Skin epidermis (tissue), 12 donors: ENCODE data around the gene PPP1R27.

Experiments
- H3K27ac ChIP-seq, 21 experiments: fragments of 200-600 bp; sonication (generic) in 11 of 21; one replicate each; pipeline ENCODE4 v1.5.0; 2020; ENCODE audit warnings: mild to moderate bottlenecking in 3 of 21, inconsistent platforms in 2 of 21, moderate library complexity in 2 of 21
- H3K4me3 ChIP-seq, 7 experiments: fragments of 200-600 bp; sonication (generic) in 2 of 7; one replicate each; pipeline ENCODE4 v1.5.0; 2020; ENCODE audit warnings: inconsistent platforms in 2 of 7, mild to moderate bottlenecking in 2 of 7, moderate library complexity in 1 of 7

Gene PPP1R27

DNA sequence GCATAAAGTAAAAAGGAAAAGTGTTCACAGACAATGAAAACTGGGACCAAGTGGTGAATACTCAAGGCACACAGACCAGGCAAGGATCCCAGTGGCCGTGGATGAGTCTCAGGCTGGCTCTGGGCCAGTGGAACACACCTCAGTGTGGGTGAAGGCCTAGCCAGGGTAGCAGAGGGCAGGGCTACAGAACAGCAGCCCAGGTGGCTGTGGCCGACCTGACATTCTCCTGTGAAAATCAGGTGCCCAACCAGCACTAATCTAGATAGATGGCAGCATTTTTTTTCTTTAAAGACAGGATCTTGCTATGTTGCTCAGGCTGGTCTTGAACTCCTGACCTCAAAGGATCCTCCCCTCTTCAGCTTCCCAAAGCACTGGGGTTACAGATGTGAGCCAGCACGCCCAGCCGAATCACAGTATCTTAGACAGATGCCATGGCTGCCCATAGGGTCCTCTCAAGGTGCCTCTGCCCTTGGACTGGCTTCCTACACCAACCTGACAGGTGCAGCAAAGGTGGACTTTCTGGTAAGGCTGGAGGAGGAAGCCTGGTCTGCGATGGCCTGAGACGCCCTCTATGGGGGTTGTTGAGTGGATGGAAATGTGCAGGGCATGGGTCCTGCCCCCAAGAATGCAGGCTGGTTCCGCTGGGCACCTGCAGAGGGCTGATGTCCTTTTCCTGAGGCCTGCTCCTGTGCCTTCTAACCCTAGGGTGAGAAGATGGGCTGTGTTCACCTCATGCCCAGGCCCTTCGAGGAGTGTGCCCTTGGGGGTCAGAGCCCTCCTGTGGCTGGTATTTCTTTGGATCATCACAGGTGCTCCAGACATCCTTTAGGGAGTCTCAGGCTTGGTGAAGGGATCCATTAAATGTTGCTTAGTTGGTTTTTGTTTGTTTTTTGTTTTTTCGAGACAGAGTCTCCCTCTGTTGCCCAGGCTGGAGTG is 29.3 kb upstream of the PPP1R27 start:
- Histone ChIP-seq H3K4me3 (no peak overlapping the region), H3K27ac (peak overlapping the region in 2 of 21 experiments; percentile 7 to 32)

DNA sequence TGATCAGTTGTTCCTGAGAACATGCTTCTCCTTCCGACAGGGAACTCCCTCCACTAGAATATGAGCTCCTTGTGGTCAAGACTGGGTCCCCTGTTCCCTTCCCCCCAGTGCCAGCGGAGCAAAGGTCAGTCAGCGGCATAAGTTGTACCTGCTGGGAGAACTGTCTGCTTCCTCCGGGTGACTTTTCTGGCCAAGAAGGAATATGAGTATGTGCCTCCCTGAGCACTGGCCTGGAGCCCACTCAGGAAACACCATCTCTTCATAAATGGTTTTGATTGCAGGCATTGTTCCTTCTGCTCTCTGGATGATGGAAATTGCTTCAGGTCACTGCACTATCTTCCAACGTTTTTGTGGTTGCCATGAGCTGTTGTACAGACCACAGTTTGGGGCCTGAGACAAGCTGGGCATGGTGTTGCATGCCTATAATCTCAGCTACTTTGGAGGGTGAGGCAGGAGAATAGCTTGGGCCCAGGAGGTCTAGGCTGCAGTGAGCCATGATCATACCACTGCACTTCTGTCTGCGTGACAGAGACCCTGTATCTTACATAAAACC is 28.3 kb upstream of the PPP1R27 start:
- peak overlapping the region in 2 of 21 experiments; percentile 32 to 38 for H3K27ac ChIP-seq
- no peak overlapping the region for H3K4me3 ChIP-seq

DNA sequence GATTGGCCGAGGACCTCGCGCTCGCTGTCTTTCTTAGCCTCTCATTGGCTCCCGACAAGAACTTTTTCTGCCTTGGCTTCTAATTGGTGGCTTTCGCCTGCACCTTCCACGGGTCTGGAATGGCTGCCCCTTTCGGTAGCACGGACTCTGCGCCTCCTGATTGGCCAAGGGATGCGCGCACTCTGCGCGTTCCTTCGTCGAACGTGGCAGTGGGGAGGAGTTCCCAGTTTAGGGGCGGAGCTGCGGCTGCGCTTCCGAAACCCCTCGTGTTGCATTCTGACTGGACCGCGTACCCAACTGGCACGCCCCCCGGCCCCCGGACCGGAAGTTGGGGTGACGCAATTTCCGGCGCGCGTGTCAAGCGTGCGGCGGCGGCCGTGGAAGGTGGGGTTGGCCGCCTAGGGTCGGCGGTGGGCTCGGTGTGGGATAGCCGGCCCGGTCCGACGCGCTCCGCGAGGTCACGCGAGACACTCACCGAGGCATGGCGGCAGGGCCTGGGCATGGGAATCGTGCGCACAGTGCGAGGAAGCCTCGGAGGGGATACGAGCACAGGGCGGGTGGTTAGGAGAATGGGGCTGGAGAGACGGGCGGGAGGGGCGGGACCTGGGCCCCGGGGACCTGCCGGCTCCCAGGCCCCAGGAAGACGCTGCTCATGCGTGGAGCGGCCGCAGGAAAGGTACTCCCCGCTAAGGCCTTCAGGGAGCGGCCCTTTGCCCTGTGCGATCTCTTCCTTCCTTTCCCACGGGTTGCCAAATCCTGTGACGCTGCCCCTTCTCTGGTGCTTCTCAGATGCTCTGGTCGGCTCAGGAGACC is 26.1 kb upstream of the PPP1R27 start:
- Histone ChIP-seq H3K4me3 (peak overlapping the region; percentile 52 to 97 (median 75)), H3K27ac (peak overlapping the region; percentile 83 to 99 (median 96))

DNA sequence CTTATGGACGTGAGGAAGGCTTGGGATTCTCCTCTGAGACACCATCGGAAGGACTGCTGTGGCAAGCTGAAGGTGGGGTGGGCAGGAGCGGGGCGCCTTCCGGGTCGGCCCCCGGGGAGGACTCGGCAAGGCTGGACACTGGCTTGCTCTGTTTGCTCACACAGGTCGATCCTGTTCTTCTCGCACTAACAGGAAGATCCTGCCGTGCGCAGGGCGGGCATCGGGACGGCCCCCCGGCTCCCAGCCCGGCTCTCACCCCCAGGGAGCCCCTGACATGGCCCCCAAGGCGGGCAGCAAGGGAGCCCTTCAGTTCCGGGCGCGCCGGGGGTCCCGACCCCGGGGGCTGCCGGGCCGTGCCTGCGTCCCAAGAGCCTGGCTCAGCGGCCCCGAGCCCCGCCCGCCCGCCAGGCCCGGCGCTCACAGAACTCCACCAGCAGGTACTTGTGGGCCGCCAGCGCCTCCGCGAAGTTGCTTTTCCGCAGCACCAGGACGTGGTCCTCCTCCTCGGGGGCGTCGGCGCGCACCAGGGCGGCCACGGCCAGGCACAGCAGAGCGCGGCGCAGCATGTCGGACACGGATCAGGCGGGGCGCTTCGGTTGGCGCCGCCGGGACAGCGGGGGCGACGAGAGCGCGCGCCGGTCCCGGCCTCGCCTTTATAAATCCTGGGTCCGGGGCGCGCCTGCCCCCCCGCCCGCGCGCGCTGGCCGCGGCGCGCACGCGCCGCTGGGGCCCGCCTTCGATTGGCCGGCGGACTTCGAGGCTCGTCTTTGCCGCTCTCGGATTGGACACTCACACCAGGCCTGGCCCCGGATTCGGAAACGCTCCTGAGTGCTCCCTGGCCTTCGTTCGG is 25.3 kb upstream of the PPP1R27 start, which contains the start of gene P4HB:
TSS of gene P4HB (minus strand) at position 630 of the 850 bp plus-strand sequence. CDS start at position 566, 64 bp downstream.
- peak within 1 kb of the TSS; percentile 90 to 99 (median 96) for H3K27ac ChIP-seq
- peak within 1 kb of the TSS; percentile 78 to 99 (median 97) for H3K4me3 ChIP-seq

- peak overlapping the region; percentile 79 to 99 (median 96) for H3K27ac ChIP-seq
- peak overlapping the region; percentile 78 to 99 (median 97) for H3K4me3 ChIP-seq
Observed at GRCh38 chr17:81858967-81859905, 24.4 kb upstream of the PPP1R27 start.

DNA sequence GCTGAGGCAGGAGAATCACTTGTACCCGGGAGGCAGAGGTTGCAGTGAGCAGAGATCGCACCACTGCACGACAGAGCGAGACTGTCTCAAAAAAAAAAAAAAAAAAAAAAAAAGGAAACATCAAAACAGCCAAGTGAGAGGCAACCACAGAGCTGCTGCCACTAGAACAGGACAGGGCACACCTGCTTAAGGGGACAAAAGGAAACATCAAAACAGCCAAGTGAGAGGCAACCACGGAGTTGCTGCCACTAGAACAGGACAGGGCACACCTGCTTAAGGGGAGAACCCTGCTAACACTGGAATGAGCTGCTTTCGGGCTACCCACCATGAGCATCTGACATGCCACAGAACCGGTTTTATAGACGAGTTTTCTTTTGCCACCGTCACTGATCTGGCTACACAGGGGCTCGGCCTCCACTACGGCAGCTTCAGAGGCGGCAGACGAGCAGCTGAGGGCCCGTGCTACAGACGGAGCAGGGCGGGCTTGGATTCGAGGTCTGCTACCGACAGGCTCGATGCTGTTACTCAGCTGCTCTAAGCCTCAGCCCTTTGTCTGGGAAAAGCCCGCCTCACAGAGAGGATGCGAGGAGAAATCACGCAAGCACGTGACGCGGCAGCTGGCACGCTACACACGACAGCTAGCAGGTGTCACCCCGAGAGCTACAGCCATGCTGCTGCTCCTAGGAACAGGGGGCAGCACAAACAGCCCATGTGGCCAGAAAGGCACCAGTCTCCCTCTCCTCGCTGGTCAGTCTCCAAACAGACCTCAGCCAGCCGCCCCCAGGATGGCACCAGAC is 23.5 kb upstream of the PPP1R27 start:
- Histone ChIP-seq H3K4me3 (peak overlapping the region in 6 of 7 experiments; percentile 78 to 99 (median 97)), H3K27ac (peak overlapping the region in 12 of 21 experiments; percentile 67 to 99 (median 96))

DNA sequence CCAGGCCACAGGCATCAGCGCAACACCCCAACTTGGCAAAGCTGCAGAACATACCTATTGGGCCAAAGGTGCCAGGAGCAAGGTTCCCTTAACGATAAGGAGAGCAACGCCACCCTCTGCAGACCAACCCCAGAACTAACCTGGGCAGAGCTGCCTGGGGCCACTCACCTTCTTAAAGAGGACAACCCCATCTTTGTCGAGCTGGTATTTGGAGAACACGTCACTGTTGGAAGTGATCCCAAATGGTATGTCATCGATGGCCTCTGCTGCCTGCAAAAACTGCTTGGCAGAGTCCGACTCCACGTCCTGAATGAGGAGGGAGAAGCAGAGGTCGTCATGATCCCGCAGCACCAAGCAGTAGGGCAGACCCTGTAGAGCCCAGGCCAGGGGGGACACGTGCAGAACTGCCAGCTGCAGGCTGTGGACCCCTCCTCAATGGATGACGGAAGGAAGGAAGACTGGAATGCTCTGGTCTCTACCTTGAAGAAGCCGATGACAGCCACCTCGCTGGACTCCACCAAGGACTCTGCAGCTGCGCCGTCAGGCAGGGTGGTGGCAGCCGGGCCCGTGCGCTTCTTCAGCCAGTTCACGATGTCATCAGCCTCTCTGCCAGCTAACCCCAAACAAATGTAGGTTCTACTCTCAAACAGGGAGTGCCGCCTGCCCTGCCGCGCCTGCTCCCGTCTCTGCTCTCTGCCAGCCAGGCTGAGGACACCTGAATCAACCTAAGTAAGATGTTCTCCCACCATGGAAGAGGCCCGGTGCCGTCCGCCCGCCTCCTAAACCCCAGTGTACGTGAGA is 20.3 kb upstream of the PPP1R27 start:
- Histone ChIP-seq H3K27ac (peak overlapping the region in 12 of 21 experiments; percentile 6 to 82 (median 42)), H3K4me3 (no peak overlapping the region)

- H3K27ac ChIP-seq: no peak overlapping the region
- no peak overlapping the region for H3K4me3 ChIP-seq
Observed at GRCh38 chr17:81852237-81852636, 17.4 kb upstream of the PPP1R27 start.

- H3K27ac ChIP-seq: no peak overlapping the region
- H3K4me3 ChIP-seq: no peak overlapping the region
Observed at GRCh38 chr17:81851423-81851822, 16.6 kb upstream of the PPP1R27 start.

GRCh38 chr17:81849457-81849856 is 14.6 kb upstream of the PPP1R27 start:
- H3K27ac ChIP-seq: no peak overlapping the region

DNA sequence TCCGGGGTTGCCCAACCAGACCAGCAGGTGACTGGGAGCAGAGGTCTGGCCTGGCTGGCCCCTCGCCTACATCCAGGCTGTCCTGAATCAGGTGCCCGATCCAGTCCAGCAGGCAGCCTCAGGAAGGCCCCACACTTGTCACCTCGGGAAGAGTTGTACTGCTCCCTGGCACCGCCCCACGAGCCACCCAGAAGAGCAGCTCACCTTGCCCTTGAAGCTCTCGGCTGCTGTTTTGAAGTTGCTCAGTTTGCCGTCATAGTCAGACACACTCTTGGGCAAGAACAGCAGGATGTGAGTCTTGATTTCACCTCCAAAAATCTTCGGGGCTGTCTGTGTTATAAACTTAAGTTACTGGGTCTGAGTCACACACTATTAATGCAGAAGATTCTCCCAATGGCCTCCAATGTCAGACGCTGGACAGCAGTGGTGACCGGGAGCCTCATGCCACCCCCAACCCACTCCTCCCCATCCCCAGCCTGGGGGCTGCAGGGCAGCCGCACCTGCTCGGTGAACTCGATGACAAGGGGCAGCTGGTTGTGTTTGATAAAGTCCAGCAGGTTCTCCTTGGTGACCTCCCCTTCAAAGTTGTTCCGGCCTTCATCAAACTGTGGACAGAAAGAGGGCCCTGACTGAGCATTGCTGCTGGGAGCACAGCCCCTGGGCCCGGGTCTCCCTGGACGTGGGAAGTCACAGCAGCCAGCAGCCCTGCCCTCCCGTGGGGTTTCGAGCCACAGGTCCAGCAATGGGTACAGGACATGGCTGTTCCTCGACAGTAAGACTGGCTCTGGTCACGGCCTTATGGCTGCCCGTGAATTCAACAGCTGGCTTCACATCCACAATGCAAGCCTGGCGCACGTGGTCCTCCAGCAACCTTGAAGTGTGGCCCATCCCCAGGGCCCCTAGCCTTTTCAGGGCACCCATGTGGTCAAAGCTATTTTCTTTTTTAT is 12.2 kb upstream of the PPP1R27 start:
- no peak overlapping the region for H3K27ac ChIP-seq
- no peak overlapping the region for H3K4me3 ChIP-seq

More at GRCh38 chr17:81849457-81849856, 14.6 kb upstream of the PPP1R27 start:
- H3K4me3 ChIP-seq: no peak overlapping the region

GRCh38 chr17:81845881-81846742 is 11.3 kb upstream of the PPP1R27 start:
- Histone ChIP-seq H3K27ac (no peak overlapping the region), H3K4me3 (no peak overlapping the region)

GRCh38 chr17:81845361-81845760 is 10.5 kb upstream of the PPP1R27 start:
- H3K27ac ChIP-seq: peak overlapping the region in 1 of 21 experiments; percentile 5

GRCh38 chr17:81844887-81845286 is 10.0 kb upstream of the PPP1R27 start:
- Histone ChIP-seq H3K27ac (peak overlapping the region in 1 of 21 experiments; percentile 11), H3K4me3 (no peak overlapping the region)

More at GRCh38 chr17:81845361-81845760, 10.5 kb upstream of the PPP1R27 start:
- no peak overlapping the region for H3K4me3 ChIP-seq
